IMR-90 (cell line): ENCODE results near the gene DCLK1. TPM values are rescaled to one million over a fixed set of nuclear protein-coding genes. Genes with fewer than 3 reads are reported as not detected.

Source experiments
- ATAC-seq: fragments of 200-7000 bp; cut with Tn5 transposase; 2 replicates; pipeline ENCODE4 v1.9.1; 2020; ENCODE audit warnings: low read depth, mild to moderate bottlenecking, moderate library complexity
- BruUV-seq: library from RNA; stranded (reverse); fragments of 400-500 nt; replicated peaks from 2 replicates; lab custom pipeline; 2021; lab: Mats Ljungman, UMichigan
- CTCF ChIA-PET: fragments of 300-600 bp; formaldehyde crosslinking; extraction: SDS; loops from one replicate; lab custom pipeline; 2021; ENCODE audit warnings: antibody characterized with exemption; lab: Yijun Ruan, JAX
- POLR2A ChIA-PET: fragments of 300-600 bp; sonication (Branson Sonifier 250); formaldehyde crosslinking; loops from one replicate; lab custom pipeline; 2022; ENCODE audit warnings: antibody characterized with exemption; ENCODE audit not compliant: unreplicated experiment; lab: Charles Lee
- DNase-seq: peaks from one replicate; pipeline ENCODE4 v3.0.0; 2013
- H2AFZ ChIP-seq: replicated peaks from 2 replicates; pipeline ENCODE3; 2013; ENCODE audit warnings: low read length, mild to moderate bottlenecking; ENCODE audit not compliant: poor library complexity
- H2AK5ac ChIP-seq: 2 replicates; pipeline ENCODE4 v1.6.1; 2013; ENCODE audit warnings: low read depth, low read length, inconsistent platforms
- H2AK9ac ChIP-seq: replicated peaks from 2 replicates; pipeline ENCODE3; 2013; ENCODE audit warnings: mild to moderate bottlenecking, low read depth, low read length, moderate library complexity; ENCODE audit not compliant: poor library complexity
- H2BK120ac ChIP-seq: 2 replicates; pipeline ENCODE4 v1.6.1; 2013; ENCODE audit warnings: low read depth, low read length, inconsistent platforms
- H2BK15ac ChIP-seq: 3 replicates; pipeline ENCODE4 v1.6.1; 2013; ENCODE audit warnings: low read depth, low read length, inconsistent platforms
- H2BK20ac ChIP-seq: 2 replicates; pipeline ENCODE4 v1.6.1; 2013; ENCODE audit warnings: low read depth, mild to moderate bottlenecking, inconsistent platforms, low read length, moderate library complexity
- H2BK5ac ChIP-seq: 2 replicates; pipeline ENCODE4 v1.6.1; 2013; ENCODE audit warnings: mild to moderate bottlenecking, low read depth, low read length, inconsistent platforms; ENCODE audit not compliant: poor library complexity, severe bottlenecking
- H3K14ac ChIP-seq: replicated peaks from 2 replicates; pipeline ENCODE4 v1.6.1; 2013; ENCODE audit warnings: low read depth, low read length, inconsistent platforms
- H3K18ac ChIP-seq: 2 replicates; pipeline ENCODE4 v1.6.1; 2013; ENCODE audit warnings: low read depth, low read length, control low read depth
- H3K23ac ChIP-seq: 2 replicates; pipeline ENCODE4 v1.6.1; 2013; ENCODE audit warnings: low read depth, low read length, inconsistent platforms
- H3K27ac ChIP-seq: 2 replicates; pipeline ENCODE4 v1.5.1; 2013; ENCODE audit warnings: mild to moderate bottlenecking, control low read depth, low read length; ENCODE audit not compliant: insufficient read depth
- H3K27me3 ChIP-seq: 2 replicates; pipeline ENCODE4 v1.6.1; 2013; ENCODE audit warnings: low read length; ENCODE audit not compliant: control insufficient read depth, insufficient read depth
- H3K36me3 ChIP-seq: 2 replicates; pipeline ENCODE4 v1.6.1; 2013; ENCODE audit warnings: low read length, mixed read lengths; ENCODE audit not compliant: control insufficient read depth, insufficient read depth
- H3K4ac ChIP-seq: 2 replicates; pipeline ENCODE4 v1.6.1; 2013; ENCODE audit warnings: low read depth, low read length, inconsistent platforms
- H3K4me1 ChIP-seq: 2 replicates; pipeline ENCODE4 v1.6.1; 2013; ENCODE audit warnings: low read length, mixed read lengths; ENCODE audit not compliant: control insufficient read depth, insufficient read depth
- H3K4me2 ChIP-seq: 2 replicates; pipeline ENCODE4 v1.6.1; 2013; ENCODE audit warnings: low read depth, mild to moderate bottlenecking, control low read depth, low read length, moderate library complexity
- H3K4me3 ChIP-seq: 2 replicates; pipeline ENCODE4 v1.5.1; 2013; ENCODE audit warnings: low read depth, mild to moderate bottlenecking, control low read depth, low read length, moderate library complexity; ENCODE audit not compliant: insufficient read depth
- H3K56ac ChIP-seq: 2 replicates; pipeline ENCODE4 v1.6.1; 2013; ENCODE audit warnings: low read length, inconsistent platforms; ENCODE audit not compliant: insufficient read depth; ENCODE audit errors: extremely low read depth
- H3K79me1 ChIP-seq, 2 experiments: 2 replicates each; pipeline ENCODE4 v1.6.1; 2013; ENCODE audit warnings: low read length in 2 of 2, inconsistent platforms in 1 of 2, low read depth in 1 of 2
- H3K9ac ChIP-seq: 2 replicates; pipeline ENCODE4 v1.6.1; 2013; ENCODE audit warnings: low read depth, low read length, control low read depth
- H3K9me1 ChIP-seq: 2 replicates; pipeline ENCODE4 v1.6.1; 2013; ENCODE audit warnings: low read length, inconsistent platforms; ENCODE audit not compliant: insufficient read depth
- H3K9me3 ChIP-seq: 2 replicates; pipeline ENCODE4 v1.6.1; 2013; ENCODE audit warnings: low read length; ENCODE audit not compliant: control insufficient read depth, insufficient read depth
- H4K20me1 ChIP-seq: 2 replicates; pipeline ENCODE4 v1.6.1; 2013; ENCODE audit warnings: low read length, inconsistent platforms; ENCODE audit not compliant: insufficient read depth
- H4K5ac ChIP-seq: 2 replicates; pipeline ENCODE4 v1.6.1; 2013; ENCODE audit warnings: mild to moderate bottlenecking, low read depth, low read length, control low read depth
- H4K8ac ChIP-seq, 2 experiments: 2 replicates each; pipeline ENCODE4 v1.6.1; 2013; ENCODE audit warnings: low read depth in 2 of 2, low read length in 2 of 2, control low read depth in 1 of 2, inconsistent platforms in 1 of 2
- H4K91ac ChIP-seq: 2 replicates; pipeline ENCODE4 v1.6.1; 2013; ENCODE audit warnings: low read depth, low read length, inconsistent platforms; ENCODE audit not compliant: insufficient read depth
- BHLHE40 ChIP-seq: fragments of 150-350 bp; IDR thresholded peaks from 2 replicates; pipeline ENCODE4 v1.6.1; 2016; ENCODE audit warnings: mild to moderate bottlenecking, low read depth, low read length
- CEBPB ChIP-seq: IDR thresholded peaks from 2 replicates; pipeline ENCODE4 v1.6.1; 2012; ENCODE audit warnings: low read depth, low read length, improper control_type of control experiment
- CHD1 ChIP-seq: IDR thresholded peaks from 2 replicates; pipeline ENCODE4 v1.6.1; 2012; ENCODE audit warnings: low read depth, low read length, improper control_type of control experiment
- CTCF ChIP-seq: conservative IDR thresholded peaks from 2 replicates; pipeline ENCODE4 v1.5.1; 2012; ENCODE audit warnings: mild to moderate bottlenecking, low read depth, low read length, improper control_type of control experiment
- FOS ChIP-seq: fragments of 150-350 bp; IDR thresholded peaks from 2 replicates; pipeline ENCODE4 v1.6.1; 2016; ENCODE audit warnings: low read depth, low read length
- MAZ ChIP-seq: IDR thresholded peaks from 2 replicates; pipeline ENCODE4 v1.6.1; 2012; ENCODE audit warnings: low read depth, mild to moderate bottlenecking, low read length, improper control_type of control experiment, moderate library complexity, borderline replicate concordance
- MXI1 ChIP-seq: IDR thresholded peaks from 2 replicates; pipeline ENCODE4 v1.6.1; 2012; ENCODE audit warnings: low read depth, mild to moderate bottlenecking, low read length, moderate library complexity, borderline replicate concordance
- NFE2L2 ChIP-seq: fragments of 150-350 bp; IDR thresholded peaks from 2 replicates; pipeline ENCODE4 v1.6.1; 2016; ENCODE audit warnings: low read depth, mild to moderate bottlenecking, low read length
- POLR2A ChIP-seq: IDR thresholded peaks from 2 replicates; pipeline ENCODE4 v1.6.1; 2012; ENCODE audit warnings: mild to moderate bottlenecking, low read depth, low read length
- RAD21 ChIP-seq: IDR thresholded peaks from 2 replicates; pipeline ENCODE4 v1.6.1; 2012; ENCODE audit warnings: low read length, improper control_type of control experiment
- RCOR1 ChIP-seq: IDR thresholded peaks from 2 replicates; pipeline ENCODE4 v1.6.1; 2012; ENCODE audit warnings: mild to moderate bottlenecking, low read length, improper control_type of control experiment; ENCODE audit not compliant: insufficient replicate concordance
- RFX5 ChIP-seq: IDR thresholded peaks from 2 replicates; pipeline ENCODE4 v1.8.0; 2012; ENCODE audit warnings: low read depth, mild to moderate bottlenecking, low read length, moderate library complexity
- WGBS, 2 experiments: methylation state at CpG; one replicate each; pipeline versions ENCODE4 v1.1.5 to v1.1.7; 2013; ENCODE audit warnings: missing lambda C conversion rate in 2 of 2; ENCODE audit not compliant: insufficient read length in 1 of 2; ENCODE audit errors: extremely low coverage in 2 of 2; 5-methylcytosine and 5-hydroxymethylcytosine counted together
- dilution Hi-C: fragments of 300-500 bp; cut with HindIII; formaldehyde crosslinking; loops from one replicate; pipeline ENCODE4 v1.14.3; 2018; ENCODE audit warnings: low sequenced_read_pairs; ENCODE audit not compliant: unreplicated experiment
- in situ Hi-C: fragments of 300-500 bp; cut with MboI; formaldehyde crosslinking; loops from 3 replicates; pipeline ENCODE4 v1.14.3; 2019; ENCODE audit warnings: low sequenced_read_pairs, inconsistent platforms, mixed read lengths
- intact Hi-C: fragments of 100-400 bp; cut with micrococcal nuclease; formaldehyde crosslinking; loops from 2 replicates; pipeline ENCODE4 v1.10.0; 2022
- polyA plus RNA-seq, 3 experiments: library from polyadenylated mRNA; depleted of rRNA; stranded (reverse); fragments of >200 nt; gene quantifications; 2 replicates each; pipeline ENCODE4 v1.2.3, GENCODE V29; 2012; ENCODE audit warnings: low replicate concordance in 1 of 3
- total RNA-seq: library from RNA; depleted of rRNA; stranded (reverse); fragments of >200 nt; gene quantifications from 2 replicates; pipeline ENCODE4 v1.2.3, GENCODE V29; 2012
- TF ChIP-seq, protein P1 (sequence below): fragments of 150-350 bp; IDR thresholded peaks from 2 replicates; pipeline ENCODE4 v1.6.1; 2017; ENCODE audit warnings: mild to moderate bottlenecking, antibody characterized with exemption, low read length, low read depth

DCLK1 gene
- total and polyA plus RNA-seq, 2 of the 4 experiments (the other 2 are of a cell fraction) = under 0.01 to 0.02 TPM

- H2BK15ac ChIP-seq = no peak overlapping the region
- H3K79me1 ChIP-seq = no peaks in the 10 kb centered on the region
- H4K5ac ChIP-seq = no peak overlapping the region
- ChIA-PET CTCF (no interaction called here), POLR2A (no interaction called here)
- no peak overlapping the region for H2AK5ac ChIP-seq
- no peak overlapping the region for H4K8ac ChIP-seq
- H3K4me3 ChIP-seq = no peak overlapping the region
- no CpG with 5 or more reads among the region's 3 CpGs for WGBS, 2 experiments
- no peak overlapping the region for H2AFZ ChIP-seq
- H3K9ac ChIP-seq = no peak overlapping the region
- no peak overlapping the region for H3K4ac ChIP-seq
- no peak overlapping the region for H3K56ac ChIP-seq
- no peaks in the 10 kb centered on the region for H3K9me3 ChIP-seq
- no peaks in the 10 kb centered on the region for H3K36me3 ChIP-seq
- H3K23ac ChIP-seq = no peak overlapping the region
- no peak overlapping the region for H2AK9ac ChIP-seq
- no peak overlapping the region for H2BK5ac ChIP-seq
- H3K14ac ChIP-seq = no peak overlapping the region
- no peaks in the 10 kb centered on the region for H3K4me1 ChIP-seq
- no peak overlapping the region for H3K18ac ChIP-seq
- no peak overlapping the region for H2BK120ac ChIP-seq
- TF ChIP-seq BHLHE40 (no peak), POLR2A (no peak), CHD1 (no peak), CTCF (no peak), NFE2L2 (no peak), FOS (no peak), MAZ (no peak), RAD21 (no peak), MXI1 (no peak), CEBPB (no peak), RCOR1 (no peak), RFX5 (no peak)
- TF ChIP-seq, protein P1, sequence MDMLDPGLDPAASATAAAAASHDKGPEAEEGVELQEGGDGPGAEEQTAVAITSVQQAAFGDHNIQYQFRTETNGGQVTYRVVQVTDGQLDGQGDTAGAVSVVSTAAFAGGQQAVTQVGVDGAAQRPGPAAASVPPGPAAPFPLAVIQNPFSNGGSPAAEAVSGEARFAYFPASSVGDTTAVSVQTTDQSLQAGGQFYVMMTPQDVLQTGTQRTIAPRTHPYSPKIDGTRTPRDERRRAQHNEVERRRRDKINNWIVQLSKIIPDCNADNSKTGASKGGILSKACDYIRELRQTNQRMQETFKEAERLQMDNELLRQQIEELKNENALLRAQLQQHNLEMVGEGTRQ = no peak
- intact Hi-C loops (no loop called here), in situ Hi-C loops (no loop called here), dilution Hi-C loops (no loop called here)
- H3K27ac ChIP-seq = no peak overlapping the region
- no TSS peak for BruUV-seq
- H4K20me1 ChIP-seq = no peaks in the 10 kb centered on the region
- no peak for ATAC-seq
- H3K9me1 ChIP-seq = no peaks in the 10 kb centered on the region
- no peaks in the 10 kb centered on the region for H3K27me3 ChIP-seq
- no peak overlapping the region for H3K4me2 ChIP-seq
- no peak overlapping the region for H2BK20ac ChIP-seq
- no peak overlapping the region for H4K91ac ChIP-seq
- no peak for DNase-seq
Measured at GRCh38 chr13:36057041-36057440, 74.1 kb downstream of the DCLK1 start.
